Endothelial cell of umbilical vein (primary cell): ENCODE measurements around the gene HLA-F.

Experiments
- CTCF ChIP-seq, 2 donors: IDR thresholded peaks; 1 replicate in 1 of 2; 2 replicates in 1 of 2; pipeline ENCODE4 v1.5.1; 2011; ENCODE audit warnings: low read length in 2 of 2, mild to moderate bottlenecking in 2 of 2, moderate library complexity in 2 of 2, control low read depth in 1 of 2, inconsistent platforms in 1 of 2, low read depth in 1 of 2; ENCODE audit not compliant: insufficient read depth in 1 of 2; ENCODE audit errors: extremely low read depth in 1 of 2
- EZH2 ChIP-seq: IDR thresholded peaks from 2 replicates; pipeline ENCODE4 v1.6.1; 2012; ENCODE audit warnings: borderline replicate concordance, low read depth, mild to moderate bottlenecking, moderate library complexity, low read length, inconsistent platforms; ENCODE audit not compliant: severe bottlenecking
- POLR2A ChIP-seq: IDR thresholded peaks from 2 replicates; pipeline ENCODE4 v1.6.1; 2012; ENCODE audit warnings: low read depth, mild to moderate bottlenecking, control low read depth, low read length

GRCh38 chr6:29743568-29743967, 20.3 kb downstream of the HLA-F start:
- TF ChIP-seq CTCF (IDR thresholded peaks at IDR 0.05; ENCODE audit: extremely low read depth in 1 of 2, insufficient read depth in 1 of 2, low read depth in 1 of 2, low read length in 2 of 2) = no peak
- TF ChIP-seq EZH2 = no peak
- no peak for TF ChIP-seq POLR2A
